Endothelial cell of umbilical vein (primary cell): ENCODE results near the gene PRRT1. TPM values are rescaled to one million over a fixed set of nuclear protein-coding genes. Genes with fewer than 3 reads are reported as not detected.

Experiments
- BruUV-seq: library from RNA; stranded (reverse); fragments of 400-500 nt; replicated peaks from 2 replicates; lab custom pipeline; 2021; lab: Mats Ljungman, UMichigan
- CTCF ChIA-PET: fragments of 300-600, 350-600 bp; sonication (Branson Sonifier 250); formaldehyde crosslinking; loops from one replicate; lab custom pipeline; 2021; ENCODE audit warnings: antibody characterized with exemption, inconsistent platforms; lab: Charles Lee
- POLR2A ChIA-PET: fragments of 300-600, 350-600 bp; sonication (Branson Sonifier 250); formaldehyde crosslinking; loops from one replicate; lab custom pipeline; 2021; ENCODE audit warnings: antibody characterized with exemption, inconsistent platforms; lab: Charles Lee
- DNase-seq: peaks from one replicate; pipeline ENCODE4 v3.0.0-alpha.2; 2011; ENCODE audit warnings: low read depth, low spot score
- FAIRE-seq: peaks from 2 replicates; lab custom pipeline; 2011; peaks lifted over from hg19 to GRCh38; lab: Jason Lieb, UNC
- H2AFZ ChIP-seq: 2 replicates; pipeline ENCODE4 v1.6.0; 2012; ENCODE audit warnings: low read depth, low read length, control low read depth, inconsistent platforms
- H3K27ac ChIP-seq: 2 replicates; pipeline ENCODE4 v1.5.1; 2011; ENCODE audit warnings: low read depth, mild to moderate bottlenecking, control low read depth, low read length, moderate library complexity; ENCODE audit not compliant: insufficient read depth
- H3K27me3 ChIP-seq, 2 experiments: 2 replicates each; pipeline versions ENCODE4 v1.6.0 to v1.6.1; 2011; ENCODE audit warnings: low read length in 2 of 2, mixed read lengths in 1 of 2; ENCODE audit not compliant: control insufficient read depth in 2 of 2, insufficient read depth in 2 of 2
- H3K36me3 ChIP-seq, 2 experiments: 2 replicates in 1 of 2; 3 replicates in 1 of 2; pipeline ENCODE4 v1.5.1; 2011; ENCODE audit warnings: low read length in 2 of 2, mild to moderate bottlenecking in 1 of 2, moderate library complexity in 1 of 2; ENCODE audit not compliant: control insufficient read depth in 2 of 2, insufficient read depth in 2 of 2; ENCODE audit errors: extremely low read depth in 1 of 2
- H3K4me1 ChIP-seq: 3 replicates; pipeline ENCODE4 v1.5.1; 2011; ENCODE audit warnings: mild to moderate bottlenecking, low read length; ENCODE audit not compliant: control insufficient read depth, insufficient read depth; ENCODE audit errors: extremely low read depth
- H3K4me2 ChIP-seq: 2 replicates; pipeline ENCODE4 v1.6.1; 2011; ENCODE audit warnings: low read length, control low read depth, mixed read lengths; ENCODE audit not compliant: insufficient read depth
- H3K4me3 ChIP-seq, 3 experiments: fragments of 200-600 bp in 1 of 3; sonication (generic), shearing (Covaris generic) in 1 of 3; replicated peaks in 1 of 3; 2 replicates each; pipeline ENCODE4 v1.5.1; 2011 to 2016; ENCODE audit warnings: control low read depth in 3 of 3, low read length in 3 of 3, mild to moderate bottlenecking in 2 of 3, inconsistent platforms in 1 of 3, low read depth in 1 of 3, moderate library complexity in 1 of 3; ENCODE audit not compliant: insufficient read depth in 1 of 3
- H3K79me2 ChIP-seq: 2 replicates; pipeline ENCODE4 v1.6.0; 2012; ENCODE audit warnings: low read length, inconsistent platforms; ENCODE audit not compliant: control insufficient read depth, insufficient read depth
- H3K9ac ChIP-seq: replicated peaks from 2 replicates; pipeline ENCODE3; 2011; ENCODE audit warnings: low read length, control low read depth; ENCODE audit not compliant: insufficient read depth; ENCODE audit errors: extremely low read depth
- H3K9me1 ChIP-seq: replicated peaks from 3 replicates; pipeline ENCODE4 v1.6.0; 2011; ENCODE audit warnings: mild to moderate bottlenecking, low read length; ENCODE audit not compliant: control insufficient read depth, insufficient read depth; ENCODE audit errors: extremely low read depth
- H3K9me3 ChIP-seq: replicated peaks from 2 replicates; pipeline ENCODE4 v1.5.1; 2012; ENCODE audit warnings: low read length, inconsistent platforms; ENCODE audit not compliant: control insufficient read depth, insufficient read depth
- H4K20me1 ChIP-seq: replicated peaks from 2 replicates; pipeline ENCODE3; 2011; ENCODE audit warnings: mild to moderate bottlenecking, low read length; ENCODE audit not compliant: control insufficient read depth, insufficient read depth; ENCODE audit errors: extremely low read depth
- FOS ChIP-seq: IDR thresholded peaks from 2 replicates; pipeline ENCODE4 v1.6.1; 2011; ENCODE audit warnings: mild to moderate bottlenecking, low read length, moderate library complexity, borderline replicate concordance; ENCODE audit not compliant: insufficient read depth
- GATA2 ChIP-seq: IDR thresholded peaks from 2 replicates; pipeline ENCODE4 v1.7.0; 2011; ENCODE audit warnings: low read depth, mild to moderate bottlenecking, moderate library complexity, mixed read lengths, low read length; ENCODE audit not compliant: insufficient read length, insufficient read depth
- JUN ChIP-seq: IDR thresholded peaks from 2 replicates; pipeline ENCODE4 v1.6.1; 2011; ENCODE audit warnings: borderline replicate concordance, low read depth; ENCODE audit not compliant: insufficient read length, insufficient read depth
- MYC ChIP-seq: IDR thresholded peaks from one replicate; pipeline ENCODE4 v1.6.1; 2011; ENCODE audit warnings: mild to moderate bottlenecking, low read depth, low read length
- dilution Hi-C: fragments of 300-500 bp; cut with MboI; formaldehyde crosslinking; loops from one replicate; pipeline ENCODE4 v1.15.0; 2019; ENCODE audit warnings: low sequenced_read_pairs; ENCODE audit not compliant: extremely low pct_ligation_motif_present
- intact Hi-C: fragments of 100-400 bp; cut with micrococcal nuclease; formaldehyde crosslinking; loops from one replicate; pipeline ENCODE4 v1.10.0; 2022
- polyA plus RNA-seq, 4 experiments: library from polyadenylated mRNA; depleted of rRNA in 3 of 4; stranded (reverse) in 3 of 4; unstranded in 1 of 4; fragments of >200 nt; gene quantifications; 2 replicates each; pipeline versions ENCODE4 v1.2.1 to v1.2.3, GENCODE V29; 2011 to 2012; ENCODE audit warnings: missing spikeins in 1 of 4
- total RNA-seq: library from RNA; stranded (reverse); gene quantifications from 2 replicates; pipeline ENCODE4 v1.2.3, GENCODE V29; 2021
- TF ChIP-seq, protein P1 (sequence below): IDR thresholded peaks from 2 replicates; pipeline ENCODE4 v1.6.1; 2011; ENCODE audit not compliant: insufficient read depth, insufficient read length

Gene PRRT1
- total and polyA plus RNA-seq, 2 donors (not counting 3 experiments of a cell fraction or from before 2014, with no cell fraction given) = 0.55 to 1.3 TPM

DNA sequence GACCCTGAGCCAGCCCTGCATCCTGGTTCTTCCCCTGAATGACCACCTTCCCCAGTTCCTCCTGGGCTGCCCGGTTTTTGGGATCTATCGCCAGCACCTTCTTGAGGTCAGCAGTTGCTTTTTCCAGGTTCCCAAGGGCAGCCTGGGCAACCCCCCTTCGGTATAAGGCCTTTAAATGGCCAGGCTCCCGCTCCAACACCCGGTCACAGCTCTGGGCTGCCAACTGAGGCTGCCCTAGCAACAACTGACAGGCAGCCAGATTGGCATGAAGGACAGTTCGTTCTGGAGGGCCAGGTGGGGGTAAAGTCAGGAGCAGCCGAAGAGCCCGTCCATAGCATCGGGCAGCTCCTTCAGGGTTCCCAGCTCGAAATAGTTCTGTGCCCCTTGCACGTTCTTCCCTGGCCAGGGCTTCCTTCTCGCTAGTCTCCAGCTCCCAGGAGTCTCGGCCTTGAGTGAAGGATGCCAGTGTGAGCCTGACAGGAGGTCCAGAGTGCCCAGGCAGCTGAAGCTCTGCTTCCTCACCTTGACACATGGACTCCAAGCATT is 22.9 kb downstream of the PRRT1 start:
- peak overlapping the region; percentile 13 for H3K27ac ChIP-seq
- no peak for DNase-seq
- H3K4me3 ChIP-seq = no peak overlapping the region
- intact Hi-C loops (loop anchor here (1.0 kb wide), 2 partner anchors 61 to 126 kb away; partner anchors contain the start of gene PBX2), dilution Hi-C loops (no loop called here)
- BruUV-seq = no TSS peak
- no peaks in the 10 kb centered on the region for H3K9me3 ChIP-seq
- peaks cover 3 to 15% of the 10 kb centered on the region in 2 experiments for H3K36me3 ChIP-seq
- ChIA-PET CTCF (interaction anchor here (0.8 to 3.5 kb wide), 5 partner anchors 10 to 67 kb away, joined by 3 to 17 read pairs (median 4); partner anchors contain the start of gene PBX2), POLR2A (interaction anchor here (0.6 to 1.1 kb wide), 3 partner anchors 48 to 94 kb away, joined by 4 read pairs; no protein-coding TSS in a partner anchor)
- H3K4me2 ChIP-seq = peak overlapping the region; percentile 95
- H4K20me1 ChIP-seq = no peaks in the 10 kb centered on the region
- no peaks in the 10 kb centered on the region for H3K27me3 ChIP-seq
- H3K9ac ChIP-seq = no peak overlapping the region
- TF ChIP-seq, protein P1, sequence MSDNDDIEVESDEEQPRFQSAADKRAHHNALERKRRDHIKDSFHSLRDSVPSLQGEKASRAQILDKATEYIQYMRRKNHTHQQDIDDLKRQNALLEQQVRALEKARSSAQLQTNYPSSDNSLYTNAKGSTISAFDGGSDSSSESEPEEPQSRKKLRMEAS = no peak
- TF ChIP-seq FOS (no peak), MYC (no peak), GATA2 (no peak), JUN (no peak)
- H3K4me1 ChIP-seq = peaks cover 20% of the 10 kb centered on the region
- no peak for FAIRE-seq
- peaks cover 11% of the 10 kb centered on the region for H3K79me2 ChIP-seq
- no peaks in the 10 kb centered on the region for H3K9me1 ChIP-seq
- no peak overlapping the region for H2AFZ ChIP-seq
